ENCODE data around the gene MAD1L1.
A peak's percentile ranks its signal among the peaks of the same experiment; 100 is the strongest.

The MAD1L1 gene

GRCh38 chr7:1883834-1884582 lies 348.7 kb downstream of the MAD1L1 start:
- POLR2A ChIA-PET = no interaction called here
- Histone ChIP-seq H3K27ac (ENCODE audit: extremely low read depth, low read depth, low read length) (no peak overlapping the region), H3K36me3 (ENCODE audit: control insufficient read depth in 2 of 2, insufficient read depth in 1 of 2, low read length in 2 of 2) (peaks cover 0 to 19% of the 10 kb centered on the region in 2 experiments; a peak in 1 of 3 replicates), H3K9me3 (ENCODE audit: control insufficient read depth, insufficient read depth, low read depth, low read length) (no peaks in the 10 kb centered on the region), H3K4me1 (ENCODE audit: control insufficient read depth, insufficient read depth, low read length) (no peaks in the 10 kb centered on the region), H3K4me3 (ENCODE audit: low read depth, low read length) (no peak overlapping the region)
- no peak for TF ChIP-seq ZNF791 (tag by site-specific recombination; IDR thresholded peaks at IDR 0.05)
- no peak for TF ChIP-seq TCF7L2 (IDR thresholded peaks at IDR 0.05; ENCODE audit: borderline replicate concordance, low read depth, low read length)
- TF ChIP-seq ZNF19 (tag by site-specific recombination; IDR thresholded peaks at IDR 0.05; ENCODE audit: low read depth) = no peak
- TF ChIP-seq ZNF639 (tag by site-specific recombination; IDR thresholded peaks at IDR 0.05) = no peak
- TF ChIP-seq ZNF776 (tag by site-specific recombination; IDR thresholded peaks at IDR 0.05; ENCODE audit: borderline replicate concordance) = no peak
- no peak for TF ChIP-seq ZNF266 (tag by site-specific recombination; IDR thresholded peaks at IDR 0.05; ENCODE audit: low read depth)
- TF ChIP-seq KLF7 (tag by site-specific recombination; IDR thresholded peaks at IDR 0.05; ENCODE audit: borderline replicate concordance) = no peak
- TF ChIP-seq, protein P1, sequence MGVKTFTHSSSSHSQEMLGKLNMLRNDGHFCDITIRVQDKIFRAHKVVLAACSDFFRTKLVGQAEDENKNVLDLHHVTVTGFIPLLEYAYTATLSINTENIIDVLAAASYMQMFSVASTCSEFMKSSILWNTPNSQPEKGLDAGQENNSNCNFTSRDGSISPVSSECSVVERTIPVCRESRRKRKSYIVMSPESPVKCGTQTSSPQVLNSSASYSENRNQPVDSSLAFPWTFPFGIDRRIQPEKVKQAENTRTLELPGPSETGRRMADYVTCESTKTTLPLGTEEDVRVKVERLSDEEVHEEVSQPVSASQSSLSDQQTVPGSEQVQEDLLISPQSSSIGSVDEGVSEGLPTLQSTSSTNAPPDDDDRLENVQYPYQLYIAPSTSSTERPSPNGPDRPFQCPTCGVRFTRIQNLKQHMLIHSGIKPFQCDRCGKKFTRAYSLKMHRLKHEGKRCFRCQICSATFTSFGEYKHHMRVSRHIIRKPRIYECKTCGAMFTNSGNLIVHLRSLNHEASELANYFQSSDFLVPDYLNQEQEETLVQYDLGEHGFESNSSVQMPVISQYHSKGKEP (tag by site-specific recombination; IDR thresholded peaks at IDR 0.05) = no peak
- CTCF ChIA-PET = no interaction called here

DNA sequence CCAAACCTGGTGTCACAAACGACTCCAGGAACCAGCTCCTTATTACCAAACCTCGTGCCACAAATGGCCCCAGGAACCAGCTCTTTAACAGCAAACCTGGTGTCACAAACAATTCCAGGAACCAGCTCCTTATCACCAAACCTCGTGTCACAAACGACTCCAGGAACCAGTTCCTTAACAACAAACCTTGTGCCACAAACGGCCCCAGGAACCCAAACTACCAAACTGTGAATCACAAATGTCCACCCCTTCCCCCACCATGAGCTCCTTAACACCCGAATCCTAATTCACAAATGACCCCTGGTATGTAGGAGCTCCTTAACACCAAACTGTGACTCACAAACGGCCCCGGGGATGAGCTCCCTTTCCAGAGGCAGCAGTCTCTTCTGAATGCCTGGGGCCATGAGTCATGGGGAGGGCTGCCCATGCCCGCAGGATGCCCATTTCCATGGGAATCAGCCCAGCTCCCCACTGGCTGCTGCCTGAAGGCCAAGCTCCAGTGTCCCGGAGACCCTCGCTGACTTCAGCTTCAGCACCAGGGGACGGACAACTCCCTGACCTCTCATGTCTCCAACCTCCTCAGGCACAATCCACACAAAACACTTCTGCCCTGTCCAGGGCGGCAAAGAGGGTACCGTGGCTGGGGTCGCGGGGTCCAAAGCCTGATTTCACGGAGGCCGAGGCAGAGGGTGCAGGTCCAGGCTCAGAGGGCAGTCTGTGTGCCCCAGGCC lies 349.5 kb downstream of the MAD1L1 start:
- Histone ChIP-seq H3K9me3 (ENCODE audit: control insufficient read depth, insufficient read depth, low read depth, low read length) (no peaks in the 10 kb centered on the region), H3K4me1 (ENCODE audit: control insufficient read depth, insufficient read depth, low read length) (no peaks in the 10 kb centered on the region), H3K4me3 (ENCODE audit: low read depth, low read length) (no peak overlapping the region), H3K27ac (ENCODE audit: extremely low read depth, low read depth, low read length) (no peak overlapping the region), H3K36me3 (ENCODE audit: control insufficient read depth in 2 of 2, insufficient read depth in 1 of 2, low read length in 2 of 2) (peaks cover 0 to 12% of the 10 kb centered on the region in 2 experiments; a peak in 1 of 3 replicates)
- ChIA-PET POLR2A (interaction anchor here (0.6 kb wide), 1 partner anchor 298 kb away, joined by 3 read pairs; no protein-coding TSS in a partner anchor), CTCF (no interaction called here)
- TF ChIP-seq ZNF626 (tag by site-specific recombination; IDR thresholded peaks at IDR 0.05) = no peak
- TF ChIP-seq ZNF202 (tag by site-specific recombination; IDR thresholded peaks at IDR 0.05; ENCODE audit: borderline replicate concordance) = no peak
- no peak for TF ChIP-seq GLIS1 (tag by site-specific recombination; IDR thresholded peaks at IDR 0.05)
- no peak for TF ChIP-seq PATZ1 (tag by site-specific recombination; IDR thresholded peaks at IDR 0.05)
- TF ChIP-seq, protein P2, sequence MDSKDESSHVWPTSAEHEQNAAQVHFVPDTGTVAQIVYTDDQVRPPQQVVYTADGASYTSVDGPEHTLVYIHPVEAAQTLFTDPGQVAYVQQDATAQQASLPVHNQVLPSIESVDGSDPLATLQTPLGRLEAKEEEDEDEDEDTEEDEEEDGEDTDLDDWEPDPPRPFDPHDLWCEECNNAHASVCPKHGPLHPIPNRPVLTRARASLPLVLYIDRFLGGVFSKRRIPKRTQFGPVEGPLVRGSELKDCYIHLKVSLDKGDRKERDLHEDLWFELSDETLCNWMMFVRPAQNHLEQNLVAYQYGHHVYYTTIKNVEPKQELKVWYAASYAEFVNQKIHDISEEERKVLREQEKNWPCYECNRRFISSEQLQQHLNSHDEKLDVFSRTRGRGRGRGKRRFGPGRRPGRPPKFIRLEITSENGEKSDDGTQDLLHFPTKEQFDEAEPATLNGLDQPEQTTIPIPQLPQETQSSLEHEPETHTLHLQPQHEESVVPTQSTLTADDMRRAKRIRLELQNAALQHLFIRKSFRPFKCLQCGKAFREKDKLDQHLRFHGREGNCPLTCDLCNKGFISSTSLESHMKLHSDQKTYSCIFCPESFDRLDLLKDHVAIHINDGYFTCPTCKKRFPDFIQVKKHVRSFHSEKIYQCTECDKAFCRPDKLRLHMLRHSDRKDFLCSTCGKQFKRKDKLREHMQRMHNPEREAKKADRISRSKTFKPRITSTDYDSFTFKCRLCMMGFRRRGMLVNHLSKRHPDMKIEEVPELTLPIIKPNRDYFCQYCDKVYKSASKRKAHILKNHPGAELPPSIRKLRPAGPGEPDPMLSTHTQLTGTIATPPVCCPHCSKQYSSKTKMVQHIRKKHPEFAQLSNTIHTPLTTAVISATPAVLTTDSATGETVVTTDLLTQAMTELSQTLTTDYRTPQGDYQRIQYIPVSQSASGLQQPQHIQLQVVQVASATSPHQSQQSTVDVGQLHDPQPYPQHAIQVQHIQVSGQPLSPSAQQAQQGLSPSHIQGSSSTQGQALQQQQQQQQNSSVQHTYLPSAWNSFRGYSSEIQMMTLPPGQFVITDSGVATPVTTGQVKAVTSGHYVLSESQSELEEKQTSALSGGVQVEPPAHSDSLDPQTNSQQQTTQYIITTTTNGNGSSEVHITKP (tag by site-specific recombination; IDR thresholded peaks at IDR 0.05) = no peak
- no peak for TF ChIP-seq ZNF664 (tag by site-specific recombination; IDR thresholded peaks at IDR 0.05)
- 0 out of 2 replicates have a peak, but pooled peaks have one; percentile 33 for TF ChIP-seq REST (tag by site-specific recombination; IDR thresholded peaks at IDR 0.05)
- TF ChIP-seq, protein P3, sequence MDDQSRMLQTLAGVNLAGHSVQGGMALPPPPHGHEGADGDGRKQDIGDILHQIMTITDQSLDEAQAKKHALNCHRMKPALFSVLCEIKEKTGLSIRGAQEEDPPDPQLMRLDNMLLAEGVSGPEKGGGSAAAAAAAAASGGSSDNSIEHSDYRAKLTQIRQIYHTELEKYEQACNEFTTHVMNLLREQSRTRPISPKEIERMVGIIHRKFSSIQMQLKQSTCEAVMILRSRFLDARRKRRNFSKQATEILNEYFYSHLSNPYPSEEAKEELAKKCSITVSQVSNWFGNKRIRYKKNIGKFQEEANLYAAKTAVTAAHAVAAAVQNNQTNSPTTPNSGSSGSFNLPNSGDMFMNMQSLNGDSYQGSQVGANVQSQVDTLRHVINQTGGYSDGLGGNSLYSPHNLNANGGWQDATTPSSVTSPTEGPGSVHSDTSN (CRISPR knock-in tag; IDR thresholded peaks at IDR 0.05) = no peak
- TF ChIP-seq ZBTB7A (tag by site-specific recombination; IDR thresholded peaks at IDR 0.05; ENCODE audit: low read depth) = no peak
- peak; percentile 59 for TF ChIP-seq ZIC2 (tag by site-specific recombination; IDR thresholded peaks at IDR 0.05)

Data from HEK293 (cell line).